ENCODE measurements around the gene DGLUCY.

Gene DGLUCY

DNA sequence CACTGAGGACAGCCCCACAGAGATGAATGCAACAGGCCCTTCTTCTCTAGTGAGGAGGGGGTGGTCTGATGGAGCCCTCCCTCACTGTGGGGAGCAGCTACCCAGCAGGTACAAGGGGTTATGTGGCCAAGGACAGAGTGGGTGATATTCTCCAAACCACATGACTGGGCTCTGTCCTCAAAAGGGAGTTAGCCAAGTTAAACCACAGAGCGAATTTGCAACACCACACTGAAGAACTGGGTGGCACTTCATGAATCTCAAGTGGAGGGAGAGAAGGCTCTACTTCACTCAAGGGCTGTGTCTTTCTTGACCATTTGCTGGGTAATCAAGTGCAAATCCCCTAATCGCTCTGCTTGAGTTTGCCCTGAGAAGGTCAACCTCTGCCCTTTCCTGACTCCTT lies 118.2 kb downstream of the DGLUCY start:
- TF ChIP-seq, protein P1, sequence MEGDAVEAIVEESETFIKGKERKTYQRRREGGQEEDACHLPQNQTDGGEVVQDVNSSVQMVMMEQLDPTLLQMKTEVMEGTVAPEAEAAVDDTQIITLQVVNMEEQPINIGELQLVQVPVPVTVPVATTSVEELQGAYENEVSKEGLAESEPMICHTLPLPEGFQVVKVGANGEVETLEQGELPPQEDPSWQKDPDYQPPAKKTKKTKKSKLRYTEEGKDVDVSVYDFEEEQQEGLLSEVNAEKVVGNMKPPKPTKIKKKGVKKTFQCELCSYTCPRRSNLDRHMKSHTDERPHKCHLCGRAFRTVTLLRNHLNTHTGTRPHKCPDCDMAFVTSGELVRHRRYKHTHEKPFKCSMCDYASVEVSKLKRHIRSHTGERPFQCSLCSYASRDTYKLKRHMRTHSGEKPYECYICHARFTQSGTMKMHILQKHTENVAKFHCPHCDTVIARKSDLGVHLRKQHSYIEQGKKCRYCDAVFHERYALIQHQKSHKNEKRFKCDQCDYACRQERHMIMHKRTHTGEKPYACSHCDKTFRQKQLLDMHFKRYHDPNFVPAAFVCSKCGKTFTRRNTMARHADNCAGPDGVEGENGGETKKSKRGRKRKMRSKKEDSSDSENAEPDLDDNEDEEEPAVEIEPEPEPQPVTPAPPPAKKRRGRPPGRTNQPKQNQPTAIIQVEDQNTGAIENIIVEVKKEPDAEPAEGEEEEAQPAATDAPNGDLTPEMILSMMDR (IDR thresholded peaks at IDR 0.05): no peak
- DNase-seq (ENCODE audit: low spot score): no peak
- no peak overlapping the region for H3K27ac ChIP-seq
- H3K4me3 ChIP-seq: no peak overlapping the region

- Histone ChIP-seq H3K27ac (peak overlapping the region in 1 of 2 donors; percentile 7), H3K4me3 (no peak overlapping the region)
- TF ChIP-seq, protein P1 (IDR thresholded peaks at IDR 0.05): no peak
- no peak for DNase-seq (ENCODE audit: low spot score)
Observed at GRCh38 chr14:91232603-91233002, 118.7 kb downstream of the DGLUCY start.

DNA sequence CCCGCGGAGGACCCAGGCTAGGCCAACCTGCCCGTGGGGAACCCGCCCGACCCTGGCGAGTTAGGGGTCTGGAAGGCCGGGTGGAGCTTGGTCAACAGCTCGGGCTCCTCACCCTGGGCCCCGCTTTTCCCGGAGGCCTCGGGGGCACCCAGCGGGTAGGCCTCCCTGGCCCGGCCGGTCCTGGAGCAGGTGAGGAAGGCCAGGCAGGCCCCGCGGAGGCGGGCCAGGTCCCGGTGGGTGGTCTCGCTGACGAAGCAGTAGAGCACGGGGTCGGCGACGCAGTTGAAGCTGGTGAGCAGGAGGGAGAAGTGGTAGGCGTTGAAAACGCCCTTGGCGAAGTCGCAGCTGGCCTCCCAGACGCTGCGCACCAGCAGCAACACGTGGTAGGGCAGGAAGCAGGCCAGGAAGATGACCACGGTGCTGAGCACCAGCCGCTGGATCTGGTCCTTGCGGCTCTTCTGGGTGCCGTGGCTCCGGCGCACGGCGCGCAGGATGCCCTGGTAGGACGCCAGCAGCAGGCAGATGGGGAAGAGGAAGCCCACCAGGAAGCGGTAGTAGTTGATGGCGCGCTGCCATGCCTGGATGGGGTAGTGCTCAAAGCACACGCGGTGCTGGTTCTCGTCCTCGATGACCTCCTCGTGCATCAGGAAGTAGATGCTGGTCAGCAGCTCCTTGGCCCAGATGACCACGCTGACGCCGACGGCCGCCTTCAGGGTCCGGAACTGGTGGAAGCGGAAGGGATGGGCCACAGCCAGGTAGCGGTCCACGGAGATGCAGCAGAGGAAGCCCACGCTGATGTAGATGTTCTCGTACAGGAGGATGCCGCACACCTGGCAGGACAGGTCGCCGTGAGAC lies 120.3 kb downstream of the DGLUCY start:
- TF ChIP-seq, protein P1 (IDR thresholded peaks at IDR 0.05): no peak
- Histone ChIP-seq H3K27ac (no peak overlapping the region), H3K4me3 (no peak overlapping the region)
- no peak for DNase-seq (ENCODE audit: low spot score)

GRCh38 chr14:91234791-91235114 lies 120.9 kb downstream of the DGLUCY start:
- H3K27ac ChIP-seq: no peak overlapping the region
- no peak for DNase-seq (ENCODE audit: low spot score)
- no peak overlapping the region for H3K4me3 ChIP-seq
- TF ChIP-seq, protein P1 (IDR thresholded peaks at IDR 0.05): no peak

GRCh38 chr14:91235841-91236240 lies 122.0 kb downstream of the DGLUCY start:
- Histone ChIP-seq H3K4me3 (no peak overlapping the region), H3K27ac (no peak overlapping the region)
- TF ChIP-seq, protein P1 (IDR thresholded peaks at IDR 0.05): no peak
- DNase-seq (ENCODE audit: low spot score): no peak

- no peak overlapping the region for H3K4me3 ChIP-seq
- TF ChIP-seq, protein P1 (IDR thresholded peaks at IDR 0.05): no peak
- H3K27ac ChIP-seq: no peak overlapping the region
- DNase-seq (ENCODE audit: low spot score): no peak
Observed at GRCh38 chr14:91237219-91237618, 123.3 kb downstream of the DGLUCY start.

DNA sequence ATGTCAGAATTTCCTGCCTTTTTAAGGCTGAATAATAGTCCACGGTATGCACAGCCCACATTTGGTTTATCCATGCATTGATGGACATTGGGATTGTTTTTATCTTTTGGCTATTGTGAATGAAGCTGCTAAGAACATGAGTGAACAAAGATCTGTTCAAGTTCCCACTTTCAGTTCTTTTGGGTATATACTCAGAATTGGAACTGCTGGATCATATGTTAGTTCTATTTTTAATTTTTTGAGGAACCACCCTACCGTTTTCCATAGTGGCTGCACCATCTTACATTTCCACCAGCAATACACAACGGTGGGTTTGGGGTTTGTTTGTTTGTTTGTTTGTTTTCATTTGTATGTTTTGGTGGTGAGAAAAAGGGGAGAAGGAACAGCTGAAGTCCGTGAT lies 124.2 kb downstream of the DGLUCY start:
- no peak for DNase-seq (ENCODE audit: low spot score)
- no peak overlapping the region for H3K4me3 ChIP-seq
- TF ChIP-seq, protein P1 (IDR thresholded peaks at IDR 0.05): no peak

More for the DNA sequence above, 124.2 kb downstream of the DGLUCY start:
- H3K27ac ChIP-seq: no peak overlapping the region

All from coronary artery (tissue), 2 donors.